Measurements from ENCODE around the gene DNMT3A. TPM values are rescaled to one million over a fixed set of nuclear protein-coding genes. Genes with fewer than 3 reads are reported as not detected.

DNMT3A gene
- total and polyA plus RNA-seq, 2 donors (not counting 1 experiment from before 2014, with no cell fraction given), result 8.9 to 24.5 TPM

DNA sequence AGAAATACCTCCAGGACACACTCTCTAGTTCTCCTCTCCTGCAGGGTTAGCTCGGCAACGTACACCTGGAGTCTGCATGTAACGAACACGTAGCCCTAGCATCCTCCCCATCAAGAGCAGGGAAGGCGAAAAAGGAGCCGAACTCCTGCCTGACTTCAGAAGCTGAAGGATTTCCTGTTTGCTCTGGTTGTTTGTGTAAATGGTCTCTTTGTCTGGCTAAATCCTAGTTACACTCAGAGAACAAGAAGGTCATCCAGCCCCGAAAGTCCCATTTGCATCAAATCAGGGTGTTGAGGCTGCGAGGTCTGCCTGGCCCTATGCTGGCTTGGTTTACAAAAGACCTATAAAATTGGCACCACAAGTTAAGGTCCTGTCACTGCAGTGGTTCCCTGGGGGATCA lies 107.0 kb downstream of the DNMT3A start:
- WGBS (ENCODE audit: insufficient coverage), result 100% methylated on average over 2 of the region's 8 CpGs
- intact Hi-C loops (cut with micrococcal nuclease), result no loop called here

More for the DNA sequence above, 107.0 kb downstream of the DNMT3A start:
- Histone ChIP-seq H3K79me2 (ENCODE audit: control insufficient read depth, insufficient read depth, low read length) (no peaks in the 10 kb centered on the region), H3K36me3 (replicated peaks in 1 of 2; ENCODE audit: control extremely low read depth in 1 of 2, control insufficient read depth in 1 of 2, extremely low read depth in 1 of 2, insufficient read depth in 2 of 2, low read length in 1 of 2) (peaks cover 1 to 51% of the 10 kb centered on the region in 2 experiments), H3K9ac (ENCODE audit: low read length) (no peak overlapping the region), H3K27ac (ENCODE audit: low read length in 2 of 2) (no peak overlapping the region), H4K20me1 (ENCODE audit: control insufficient read depth, insufficient read depth, low read length, poor library complexity, severe bottlenecking) (no peaks in the 10 kb centered on the region), H2AFZ (ENCODE audit: insufficient read depth, low read depth, low read length, poor library complexity, severe bottlenecking) (no peak overlapping the region), H3K4me2 (replicated peaks; ENCODE audit: low read depth, low read length, poor library complexity, severe bottlenecking) (no peak overlapping the region), H3K4me3 (ENCODE audit: control extremely low read depth in 1 of 5, extremely low read depth in 1 of 5, insufficient read depth in 1 of 5, low read depth in 2 of 5, low read length in 4 of 5) (no peak overlapping the region), H3K27me3 (replicated peaks in 1 of 4; ENCODE audit: control extremely low read depth in 1 of 4, control insufficient read depth in 3 of 4, insufficient read depth in 4 of 4, low read length in 3 of 4) (no peaks in the 10 kb centered on the region), H3K9me3 (ENCODE audit: control extremely low read depth in 1 of 3, control insufficient read depth in 2 of 3, insufficient read depth in 1 of 3, low read length in 2 of 3) (no peaks in the 10 kb centered on the region), H3K4me1 (ENCODE audit: control insufficient read depth in 2 of 2, insufficient read depth in 2 of 2, low read length in 2 of 2) (no peaks in the 10 kb centered on the region)
- ChIA-PET CTCF (no interaction called here), POLR2A (no interaction called here)
- DNase-seq, result no peak
- TF ChIP-seq CTCF (IDR thresholded peaks at IDR 0.05) (no peak), EZH2 (IDR thresholded peaks at IDR 0.05; ENCODE audit: borderline replicate concordance, insufficient read depth, low read depth, low read length, poor library complexity, severe bottlenecking) (no peak)
- no peak for ATAC-seq (ENCODE audit: low read depth)
- Mint-ChIP-seq H3K4me3 (no peak overlapping the region), H3K27ac (no peak overlapping the region), H3K9me3 (ENCODE audit: insufficient read depth) (no peaks in the 10 kb centered on the region), H3K4me1 (no peaks in the 10 kb centered on the region), H3K27me3 (no peaks in the 10 kb centered on the region)

All from B cell (primary cell).